Psoas muscle (tissue), 8 donors: ENCODE data around the gene CEP95. TPM values are rescaled to one million over a fixed set of nuclear protein-coding genes. Genes with fewer than 3 reads are reported as not detected.

Experiments used
- ATAC-seq, 4 donors: fragments of 200-7000 bp; cut with Tn5 transposase; one replicate each; pipeline ENCODE4 v1.9.1; 2020; ENCODE audit warnings: moderate library complexity in 3 of 4, mild to moderate bottlenecking in 2 of 4
- DNase-seq, 2 donors: peaks; one replicate each; pipeline ENCODE4 v3.0.0-alpha.2; 2020
- H3K27ac ChIP-seq: fragments of 200-600 bp; one replicate; pipeline ENCODE4 v1.8.0; 2022
- H3K27me3 ChIP-seq, 3 donors: fragments of 200-600 bp in 1 of 3; one replicate each; pipeline versions ENCODE4 v1.6.1 to v1.8.0; 2013 to 2022; ENCODE audit warnings: low read length in 2 of 3, mild to moderate bottlenecking in 2 of 3, moderate library complexity in 1 of 3; ENCODE audit not compliant: insufficient read depth in 3 of 3
- H3K36me3 ChIP-seq, 2 donors: fragments of 200-600 bp in 1 of 2; one replicate each; pipeline versions ENCODE4 v1.6.1 to v1.8.0; 2013 to 2022; ENCODE audit warnings: low read depth in 1 of 2, mild to moderate bottlenecking in 1 of 2, moderate library complexity in 1 of 2; ENCODE audit not compliant: insufficient read depth in 1 of 2
- H3K4me1 ChIP-seq: fragments of 200-600 bp; one replicate; pipeline ENCODE4 v1.8.0; 2022
- H3K4me3 ChIP-seq: fragments of 200-600 bp; one replicate; pipeline ENCODE4 v1.8.0; 2022; ENCODE audit warnings: mild to moderate bottlenecking
- H3K9me3 ChIP-seq: fragments of 200-600 bp; one replicate; pipeline ENCODE4 v1.8.0; 2022
- WGBS, 3 donors: extraction: QIAGEN DNeasy Blood & Tissue Kit; methylation state at CpG; one replicate each; pipeline versions ENCODE4 v1.1.6 to v1.1.7; 2013; 5-methylcytosine and 5-hydroxymethylcytosine counted together
- intact Hi-C, 2 donors: fragments of 100-400 bp; cut with DNase I; formaldehyde crosslinking; loops; one replicate each; pipeline versions ENCODE4 v1.11.0 to v1.14.2; 2022
- polyA plus RNA-seq, 3 donors: library from polyadenylated mRNA; stranded (reverse); fragments of 200-250 nt; gene quantifications; one replicate each; pipeline ENCODE4 v1.2.3, GENCODE V29; 2013
- total RNA-seq, 4 donors: library from RNA; stranded (reverse); fragmentation: NEBNext Ultra II Directional in 2 of 4; extraction: Animal tissue kit (Norgen Biotek cat#: 25700) in 2 of 4; gene quantifications; one replicate each; pipeline versions ENCODE4 v1.2.1 to v1.2.4, GENCODE V29; 2021 to 2023
- TF ChIP-seq, protein P1 (sequence below): fragments of 200-600 bp; IDR thresholded peaks from one replicate; pipeline ENCODE4 v1.8.0; 2022; ENCODE audit warnings: antibody characterized with exemption
- donor health status: healthy with polysubstance abuse.
- donor health status: DM: no; HTN: no; CAD: no; lungs with moderate emphysema.
- donor health status: Bipolar disorder and iron deficiency.
- donor health status: healthy.
- donor health status: DM: yes; HTN: yes; CAD: no.
- donor health status: DM: no; HTN: no; CAD: no.
- donor health status: DM: no; HTN: no; CAD: no.
- donor health status: DM: yes; HTN: yes; CAD: no.

The CEP95 gene
- total and polyA plus RNA-seq, 7 donors: 9.3 to 21.7 (median 15.7) TPM

GRCh38 chr17:64504769-64505339 is 1.9 kb upstream of the CEP95 start:
- Histone ChIP-seq H3K27me3 (no peaks in the 10 kb centered on the region), H3K27ac (peak overlapping the region; percentile 100), H3K36me3 (peaks cover 34 to 65% of the 10 kb centered on the region in 2 donors), H3K4me3 (peak overlapping the region; percentile 97), H3K9me3 (no peaks in the 10 kb centered on the region), H3K4me1 (peaks cover 48% of the 10 kb centered on the region)
- intact Hi-C loops: loop anchor here in 1 of 2 donors (5.0 kb wide), 2 partner anchors 83 to 678 kb away; partner anchors contain the start of genes FTSJ3 and PSMC5
- WGBS, 3 donors: 0 to 1% (median 1%) methylated on average over 13 of the region's 13 CpGs
- DNase-seq (no peak), ATAC-seq (peak in 2 of 4 donors; percentile 3)
- TF ChIP-seq, protein P1, sequence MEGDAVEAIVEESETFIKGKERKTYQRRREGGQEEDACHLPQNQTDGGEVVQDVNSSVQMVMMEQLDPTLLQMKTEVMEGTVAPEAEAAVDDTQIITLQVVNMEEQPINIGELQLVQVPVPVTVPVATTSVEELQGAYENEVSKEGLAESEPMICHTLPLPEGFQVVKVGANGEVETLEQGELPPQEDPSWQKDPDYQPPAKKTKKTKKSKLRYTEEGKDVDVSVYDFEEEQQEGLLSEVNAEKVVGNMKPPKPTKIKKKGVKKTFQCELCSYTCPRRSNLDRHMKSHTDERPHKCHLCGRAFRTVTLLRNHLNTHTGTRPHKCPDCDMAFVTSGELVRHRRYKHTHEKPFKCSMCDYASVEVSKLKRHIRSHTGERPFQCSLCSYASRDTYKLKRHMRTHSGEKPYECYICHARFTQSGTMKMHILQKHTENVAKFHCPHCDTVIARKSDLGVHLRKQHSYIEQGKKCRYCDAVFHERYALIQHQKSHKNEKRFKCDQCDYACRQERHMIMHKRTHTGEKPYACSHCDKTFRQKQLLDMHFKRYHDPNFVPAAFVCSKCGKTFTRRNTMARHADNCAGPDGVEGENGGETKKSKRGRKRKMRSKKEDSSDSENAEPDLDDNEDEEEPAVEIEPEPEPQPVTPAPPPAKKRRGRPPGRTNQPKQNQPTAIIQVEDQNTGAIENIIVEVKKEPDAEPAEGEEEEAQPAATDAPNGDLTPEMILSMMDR: no peak

DNA sequence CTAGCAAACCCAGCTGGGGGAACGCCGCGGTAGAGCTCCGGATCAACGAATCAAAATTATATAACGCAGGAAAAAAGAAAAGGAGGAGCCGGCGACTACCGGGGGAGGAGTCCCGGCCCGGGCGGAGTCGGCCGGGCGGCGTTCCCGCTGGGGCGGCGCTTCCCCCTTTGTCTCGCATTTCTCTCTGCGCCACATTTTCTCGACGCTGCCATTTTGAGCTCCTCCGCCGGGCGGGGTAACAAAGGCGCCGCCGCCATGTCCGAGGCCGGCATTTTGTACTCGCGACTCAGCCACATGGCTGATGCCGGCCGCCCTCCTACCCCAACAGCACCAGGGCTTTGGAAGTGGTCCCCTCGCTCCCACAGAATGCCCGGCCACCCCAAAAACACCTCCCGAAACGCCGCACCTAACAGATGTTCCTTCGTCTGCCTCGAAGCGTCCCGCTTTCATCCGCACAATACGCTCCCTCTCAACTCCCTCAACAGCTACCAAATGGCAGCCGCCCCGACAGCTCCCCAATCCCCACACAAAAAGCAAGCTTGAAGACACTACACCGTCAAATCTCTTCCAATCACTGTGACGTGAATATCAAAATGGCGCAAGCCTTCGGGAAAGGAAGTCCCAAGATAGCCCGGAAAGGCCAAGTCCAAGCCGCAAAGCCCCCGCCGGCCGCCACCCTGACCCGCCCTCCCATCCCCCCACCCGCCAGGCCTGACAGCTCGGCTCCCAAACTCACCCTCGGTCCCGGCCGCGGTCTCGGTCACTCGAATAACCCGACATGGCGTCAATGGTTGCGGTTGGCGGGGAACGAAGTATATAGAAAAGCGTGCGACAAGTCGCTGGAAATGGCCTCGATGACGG is 1.2 kb upstream of the CEP95 start:
- peaks cover 48% of the 10 kb centered on the region for H3K4me1 ChIP-seq
- peaks cover 28 to 65% of the 10 kb centered on the region in 2 donors for H3K36me3 ChIP-seq
- peak; percentile 91 to 96 for DNase-seq
- H3K9me3 ChIP-seq: no peaks in the 10 kb centered on the region
- H3K27ac ChIP-seq: peak overlapping the region; percentile 100
- peak overlapping the region; percentile 97 for H3K4me3 ChIP-seq
- no peaks in the 10 kb centered on the region for H3K27me3 ChIP-seq
- peak; percentile 62 to 77 (median 68) for ATAC-seq
- TF ChIP-seq, protein P1: no peak
- intact Hi-C loops: loop anchor here in 1 of 2 donors (5.0 kb wide), 2 partner anchors 83 to 678 kb away; partner anchors contain the start of genes FTSJ3 and PSMC5
- 0% methylated on average over 63 to 76 of the region's 76 CpGs for WGBS, 3 donors

- intact Hi-C loops: loop anchor here in 1 of 2 donors (5.0 kb wide), 2 partner anchors 84 to 679 kb away; partner anchors contain the start of genes FTSJ3 and PSMC5
- peaks cover 48% of the 10 kb centered on the region for H3K4me1 ChIP-seq
Observed at GRCh38 chr17:64506201-64506575, 589 bp upstream of the CEP95 start, which contains the start of gene DDX5. Gene DDX5, minus strand, starts transcription at chr17:64506289. Its CDS starts 170 bp downstream, at chr17:64506119.

GRCh38 chr17:64507413-64507782 is 621 bp downstream of the CEP95 start:
- peaks cover 10 to 65% of the 10 kb centered on the region in 2 donors for H3K36me3 ChIP-seq
- H3K4me3 ChIP-seq: peak overlapping the region; percentile 97
- H3K27me3 ChIP-seq: no peaks in the 10 kb centered on the region
- peaks cover 42% of the 10 kb centered on the region for H3K4me1 ChIP-seq
- no peaks in the 10 kb centered on the region for H3K9me3 ChIP-seq
- ATAC-seq: peak; percentile 2 to 26 (median 16)
- H3K27ac ChIP-seq: peak overlapping the region; percentile 100
- intact Hi-C loops: loop anchor here in 1 of 2 donors (5.0 kb wide), 2 partner anchors 85 to 680 kb away; partner anchors contain the start of genes FTSJ3 and PSMC5
- DNase-seq: peak in 1 of 2 donors; percentile 19
- TF ChIP-seq, protein P1: peak; percentile 50
- WGBS, 3 donors: 0% methylated on average over 13 of the region's 13 CpGs

More at GRCh38 chr17:64506201-64506575, 589 bp upstream of the CEP95 start, which contains the start of gene DDX5:
- H3K27ac ChIP-seq: peak within 1 kb of the TSS; percentile 100
- H3K36me3 ChIP-seq: peaks cover 22 to 65% of the 10 kb centered on the region in 2 donors
- TF ChIP-seq, protein P1: no peak
- no peaks in the 10 kb centered on the region for H3K27me3 ChIP-seq
- H3K4me3 ChIP-seq: peak within 1 kb of the TSS; percentile 97
- ATAC-seq (peak; percentile 82 to 84 (median 83)), DNase-seq (peak; percentile 98 to 99)
- WGBS, 3 donors: 0 to 1% (median 1%) methylated on average over 28 to 31 of the region's 31 CpGs
- no peaks in the 10 kb centered on the region for H3K9me3 ChIP-seq
